ENCODE data around the gene C1orf87.

The C1orf87 gene, protein sequence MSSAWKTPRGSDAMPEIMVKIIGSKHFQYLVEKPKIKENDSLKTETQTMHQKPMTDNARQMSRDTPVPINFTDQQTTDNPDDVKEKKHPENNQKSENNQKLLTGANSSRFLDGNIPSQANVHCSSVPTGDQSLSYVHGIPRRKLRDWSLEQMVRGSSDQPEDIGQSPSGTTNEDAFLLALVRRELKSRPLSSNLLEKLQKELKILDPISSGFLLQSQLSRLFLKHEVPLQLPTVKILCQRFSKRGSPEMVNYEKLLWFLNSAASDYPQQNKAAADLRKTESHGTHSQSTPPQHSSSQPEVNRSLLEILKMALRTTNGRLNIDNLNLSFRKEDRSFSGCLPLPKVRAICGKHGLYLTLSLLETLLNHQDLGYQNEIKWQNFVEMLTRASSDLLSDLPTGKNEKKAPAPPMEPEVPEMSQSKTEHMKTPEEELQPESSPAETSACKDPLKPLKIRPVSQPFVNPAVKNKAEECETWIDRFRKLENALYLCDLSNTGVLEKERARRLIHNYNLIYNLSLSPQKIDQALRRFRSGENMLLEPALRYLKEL

GRCh38 chr1:60073605-60074278, at the start of gene C1orf87:
Gene C1orf87, minus strand, starts transcription at chr1:60073770. Its CDS starts 1,127 bp downstream, at chr1:60072643.
- DNase-seq (ENCODE audit: low spot score) = no peak

GRCh38 chr1:60118085-60118484, 44.5 kb upstream of the C1orf87 start:
- TF ChIP-seq, protein P1, sequence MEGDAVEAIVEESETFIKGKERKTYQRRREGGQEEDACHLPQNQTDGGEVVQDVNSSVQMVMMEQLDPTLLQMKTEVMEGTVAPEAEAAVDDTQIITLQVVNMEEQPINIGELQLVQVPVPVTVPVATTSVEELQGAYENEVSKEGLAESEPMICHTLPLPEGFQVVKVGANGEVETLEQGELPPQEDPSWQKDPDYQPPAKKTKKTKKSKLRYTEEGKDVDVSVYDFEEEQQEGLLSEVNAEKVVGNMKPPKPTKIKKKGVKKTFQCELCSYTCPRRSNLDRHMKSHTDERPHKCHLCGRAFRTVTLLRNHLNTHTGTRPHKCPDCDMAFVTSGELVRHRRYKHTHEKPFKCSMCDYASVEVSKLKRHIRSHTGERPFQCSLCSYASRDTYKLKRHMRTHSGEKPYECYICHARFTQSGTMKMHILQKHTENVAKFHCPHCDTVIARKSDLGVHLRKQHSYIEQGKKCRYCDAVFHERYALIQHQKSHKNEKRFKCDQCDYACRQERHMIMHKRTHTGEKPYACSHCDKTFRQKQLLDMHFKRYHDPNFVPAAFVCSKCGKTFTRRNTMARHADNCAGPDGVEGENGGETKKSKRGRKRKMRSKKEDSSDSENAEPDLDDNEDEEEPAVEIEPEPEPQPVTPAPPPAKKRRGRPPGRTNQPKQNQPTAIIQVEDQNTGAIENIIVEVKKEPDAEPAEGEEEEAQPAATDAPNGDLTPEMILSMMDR (IDR thresholded peaks at IDR 0.05; ENCODE audit: extremely low read depth, missing control alignments) = no peak
- no peak for DNase-seq (ENCODE audit: low spot score)

More at GRCh38 chr1:60073605-60074278, at the start of gene C1orf87:
- TF ChIP-seq, protein P1 (IDR thresholded peaks at IDR 0.05; ENCODE audit: extremely low read depth, missing control alignments) = no peak

GRCh38 chr1:60114745-60115318, 41.3 kb upstream of the C1orf87 start:
- TF ChIP-seq, protein P1 (IDR thresholded peaks at IDR 0.05; ENCODE audit: extremely low read depth, missing control alignments) = no peak

GRCh38 chr1:60113596-60113995, 40.0 kb upstream of the C1orf87 start:
- TF ChIP-seq, protein P1 (IDR thresholded peaks at IDR 0.05; ENCODE audit: extremely low read depth, missing control alignments) = no peak
- DNase-seq (ENCODE audit: low spot score) = no peak

More at GRCh38 chr1:60114745-60115318, 41.3 kb upstream of the C1orf87 start:
- no peak for DNase-seq (ENCODE audit: low spot score)

DNA sequence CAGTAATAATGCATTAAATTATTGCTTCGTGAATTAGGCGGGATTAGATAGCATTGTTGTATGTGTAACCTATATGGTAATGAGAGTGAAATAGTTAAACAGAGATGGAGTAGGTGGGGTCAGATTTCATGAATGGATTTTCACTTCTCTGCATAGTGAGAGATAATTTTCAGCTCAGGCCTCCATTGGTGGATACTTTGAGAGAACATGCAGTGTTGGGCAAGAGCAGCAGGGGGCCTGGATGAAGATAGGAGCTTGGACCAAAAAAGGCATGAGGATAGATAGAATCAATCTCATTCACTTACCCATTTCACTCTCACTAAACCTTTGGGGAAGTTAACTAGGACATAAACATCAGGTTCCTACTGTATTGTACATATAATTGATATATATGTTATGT, 39.5 kb upstream of the C1orf87 start:
- TF ChIP-seq, protein P1 (IDR thresholded peaks at IDR 0.05; ENCODE audit: extremely low read depth, missing control alignments) = no peak

DNA sequence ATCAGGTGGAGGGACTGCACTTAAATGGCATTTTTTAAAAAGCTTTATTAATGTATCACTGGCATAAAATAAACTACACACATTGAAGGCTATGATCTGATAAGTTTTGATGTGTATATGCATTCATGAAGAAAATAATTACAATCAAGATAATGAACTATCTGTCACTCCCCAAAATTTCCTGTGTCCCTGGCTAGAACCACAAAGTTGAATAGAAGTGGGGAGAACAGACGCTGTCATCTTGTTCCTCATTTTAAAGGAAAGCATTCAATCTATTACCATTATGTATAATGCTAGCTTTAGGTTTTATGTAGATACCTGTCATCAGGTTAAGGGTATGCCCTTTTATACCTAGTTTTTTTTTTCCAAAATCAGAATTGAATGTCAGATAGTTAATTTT, 38.1 kb upstream of the C1orf87 start:
- TF ChIP-seq, protein P1 (IDR thresholded peaks at IDR 0.05; ENCODE audit: extremely low read depth, missing control alignments) = no peak

More for the DNA sequence above, 39.5 kb upstream of the C1orf87 start:
- no peak for DNase-seq (ENCODE audit: low spot score)

More for the DNA sequence above, 38.1 kb upstream of the C1orf87 start:
- no peak for DNase-seq (ENCODE audit: low spot score)
